Stimulated activated CD8-positive, alpha-beta memory T cell treated with anti-CD3 and anti-CD28 coated beads, Interleukin-2, amount 100 ng/mL, for 48 hours (primary cell): ENCODE data around the gene RNF114.
"Not testable (repeated sequence)": the region's sequence is repeated elsewhere in the genome, so short reads cannot be mapped to it uniquely, and the experiment has no call there.

Experiments
- DNase-seq, 2 donors: peaks; one replicate each; pipeline ENCODE4 v3.0.0-alpha.2; 2020; ENCODE audit warnings: low read depth in 2 of 2

Gene RNF114

GRCh38 chr20:49928411-49929141 is 7.6 kb upstream of the RNF114 start:
- peak; percentile 64 to 70 for DNase-seq

GRCh38 chr20:49929142-49929494 is 7.1 kb upstream of the RNF114 start:
- DNase-seq, result no peak

- no peak for DNase-seq
These were observed 448 bp upstream of the RNF114 start for GRCh38 chr20:49935746-49936152.

- DNase-seq, result no peak
These were observed 1.1 kb downstream of the RNF114 start for GRCh38 chr20:49937027-49937929.

- no peak for DNase-seq
These were observed 2.3 kb downstream of the RNF114 start for GRCh38 chr20:49938173-49939163.

DNA sequence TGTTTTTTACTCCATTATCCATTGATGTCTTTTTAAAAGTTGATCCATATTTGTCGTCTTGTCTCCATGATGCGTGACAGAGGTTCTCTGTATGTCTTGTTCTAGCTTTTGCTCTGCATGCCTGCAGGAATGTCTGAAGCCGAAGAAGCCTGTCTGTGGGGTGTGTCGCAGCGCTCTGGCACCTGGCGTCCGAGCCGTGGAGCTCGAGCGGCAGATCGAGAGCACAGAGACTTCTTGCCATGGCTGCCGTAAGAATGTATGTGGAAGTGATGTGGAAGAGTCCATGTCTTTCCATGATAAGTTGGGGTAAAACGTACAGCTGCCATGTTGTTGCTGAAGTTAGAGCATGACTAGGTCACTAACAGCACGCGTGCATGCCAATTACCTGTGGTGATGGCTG is 5.3 kb downstream of the RNF114 start:
- no peak for DNase-seq

GRCh38 chr20:49942303-49942702 is 6.1 kb downstream of the RNF114 start:
- DNase-seq, result no peak

DNA sequence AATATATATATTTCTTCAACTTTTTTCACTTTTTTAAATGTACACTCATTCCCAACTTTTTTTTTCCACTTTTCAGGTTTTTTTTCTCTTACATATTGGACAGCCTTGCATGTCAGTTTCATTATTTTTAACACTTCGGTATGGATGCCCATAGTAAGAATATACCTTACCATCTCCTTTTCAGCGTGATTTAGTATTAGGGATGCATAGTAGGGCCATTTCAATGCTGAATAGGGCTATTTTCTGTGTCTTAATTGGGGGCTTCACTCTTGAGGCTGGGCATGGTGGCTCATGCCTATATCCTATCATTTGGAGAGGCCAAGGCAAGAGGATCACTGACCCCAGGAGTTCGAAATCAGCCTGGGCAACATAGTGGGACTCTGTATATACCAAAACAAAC is 6.7 kb downstream of the RNF114 start:
- DNase-seq, result no peak

- DNase-seq, result no peak
These were observed 9.1 kb downstream of the RNF114 start for GRCh38 chr20:49945306-49945700.

DNA sequence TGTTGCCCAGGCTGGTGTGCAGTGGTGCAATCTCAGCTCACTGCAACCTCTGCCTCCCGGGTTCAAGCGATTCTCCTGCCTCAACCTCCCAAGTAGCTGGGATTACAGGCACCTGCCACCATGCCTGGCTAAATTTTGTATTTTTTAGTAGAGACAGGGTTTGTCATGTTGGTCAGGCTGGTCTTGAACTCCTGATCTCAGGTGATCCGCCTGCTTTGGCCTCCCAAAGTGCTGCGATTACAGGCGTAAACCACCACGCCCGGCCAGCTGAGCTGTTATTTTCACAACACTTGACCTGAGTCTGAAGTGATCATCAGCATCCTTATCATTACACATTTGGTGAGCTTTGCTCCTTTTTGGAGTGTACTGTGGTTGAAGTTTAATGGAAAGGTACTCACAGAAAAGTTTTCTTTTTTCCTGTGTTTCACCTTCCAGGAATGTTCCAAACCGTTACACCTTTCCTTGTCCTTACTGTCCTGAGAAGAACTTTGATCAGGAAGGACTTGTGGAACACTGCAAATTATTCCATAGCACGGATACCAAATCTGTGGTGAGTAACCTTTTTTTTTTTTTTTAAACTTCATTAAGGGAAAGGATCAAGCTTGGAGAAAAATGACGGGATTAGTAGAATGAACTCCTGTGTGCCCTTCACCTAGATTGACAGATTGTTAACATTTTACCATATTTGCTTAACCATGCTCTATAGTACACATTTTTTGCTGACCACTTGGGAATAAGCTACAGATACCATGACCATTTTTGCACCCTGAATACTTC is 9.7 kb downstream of the RNF114 start:
- DNase-seq, result no peak

DNA sequence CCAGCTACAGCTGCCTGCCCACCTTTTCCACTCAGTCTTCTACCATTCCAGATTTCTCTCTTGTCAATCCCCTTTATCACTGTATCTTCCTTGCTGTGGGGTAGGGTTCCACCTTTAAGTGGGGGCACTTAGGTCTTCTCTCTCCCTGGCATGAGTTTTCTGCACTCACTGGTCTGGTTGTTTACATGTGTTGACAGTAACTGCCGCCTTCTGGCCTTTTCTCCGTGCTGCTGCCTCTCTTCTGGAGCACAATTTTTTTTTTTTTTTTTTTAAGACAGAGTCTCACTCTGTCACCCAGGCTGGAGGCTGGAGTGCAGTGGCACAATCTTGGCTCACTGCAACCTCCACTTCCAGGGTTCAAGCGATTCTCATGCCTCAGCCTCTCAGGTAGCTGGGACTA is 12.0 kb downstream of the RNF114 start:
- DNase-seq, result no peak

DNA sequence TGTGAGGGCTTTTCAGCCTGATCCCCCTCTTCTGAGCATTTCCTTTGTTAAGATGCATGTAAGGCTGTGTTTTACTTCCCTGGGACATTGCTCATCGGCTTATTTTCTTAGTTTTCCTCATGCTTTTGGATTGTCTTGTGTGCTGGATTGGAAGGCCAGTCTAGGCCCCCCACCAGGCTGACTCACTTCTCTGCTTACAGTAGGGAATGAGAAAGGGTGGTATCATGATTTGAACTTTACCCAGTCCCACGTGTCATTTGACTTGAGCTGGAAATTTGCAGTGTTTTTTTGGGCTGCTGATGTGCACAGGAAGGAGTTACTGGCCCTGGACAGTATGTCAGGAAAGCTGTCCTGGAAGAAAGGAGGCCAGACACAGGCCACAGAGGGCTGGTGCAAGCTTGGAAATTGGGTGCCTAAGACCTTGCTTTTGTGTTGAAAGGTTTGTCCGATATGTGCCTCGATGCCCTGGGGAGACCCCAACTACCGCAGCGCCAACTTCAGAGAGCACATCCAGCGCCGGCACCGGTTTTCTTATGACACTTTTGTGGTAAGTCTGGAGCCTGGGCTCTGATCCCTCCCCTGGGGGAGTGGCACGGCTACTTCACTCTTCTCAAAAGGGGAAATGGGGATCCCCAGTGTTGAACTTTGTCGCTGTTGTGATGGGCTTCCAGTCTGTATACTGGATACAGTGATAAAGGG is 12.8 kb downstream of the RNF114 start:
- DNase-seq, result no peak

DNA sequence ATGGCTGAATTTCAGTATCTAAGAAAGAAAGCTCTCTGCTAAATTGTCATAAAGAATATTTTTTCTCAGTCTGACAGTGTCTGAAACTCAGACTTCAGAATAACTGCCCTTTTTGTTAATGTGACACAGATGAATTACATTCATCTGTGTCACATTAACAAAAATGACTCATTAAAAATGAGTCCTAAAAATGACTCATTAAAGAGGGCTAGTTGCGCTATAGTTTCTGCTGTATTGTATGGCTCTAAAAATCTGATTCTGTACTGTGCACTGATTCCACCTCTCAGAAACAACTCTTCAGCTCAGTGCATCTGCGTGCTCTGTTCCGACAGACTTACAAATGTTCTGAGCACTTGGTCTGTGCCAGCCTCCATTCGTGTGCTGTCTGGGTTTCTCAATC is 15.0 kb downstream of the RNF114 start:
- no peak for DNase-seq

DNA sequence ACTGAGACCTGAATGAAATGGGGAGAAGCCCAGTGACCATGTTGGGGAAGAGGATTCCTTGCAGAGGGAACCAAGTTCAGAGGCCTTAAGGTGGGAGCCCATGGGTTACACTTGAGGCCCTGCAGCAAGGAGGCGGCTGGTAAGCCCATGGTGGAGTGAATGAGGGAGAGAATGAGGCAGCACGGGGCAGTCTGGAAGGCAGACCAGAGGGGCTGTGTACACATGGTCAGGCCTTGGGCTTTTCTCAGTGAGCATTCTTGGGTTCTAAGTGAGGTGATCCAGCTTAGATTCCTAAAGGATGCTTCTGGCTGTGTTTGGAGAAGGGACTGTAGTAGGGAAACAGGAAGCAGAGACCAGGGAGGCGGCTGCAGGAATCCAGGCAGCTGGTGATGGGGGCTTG is 19.0 kb downstream of the RNF114 start:
- no peak for DNase-seq

- not testable (repeated sequence) for DNase-seq
These were observed 19.7 kb downstream of the RNF114 start for GRCh38 chr20:49955830-49956396.

- no peak for DNase-seq
These were observed 20.5 kb downstream of the RNF114 start for GRCh38 chr20:49956689-49957088.

- not testable (repeated sequence) for DNase-seq
These were observed 21.1 kb downstream of the RNF114 start for GRCh38 chr20:49957089-49957938.

GRCh38 chr20:49961413-49961812 is 25.2 kb downstream of the RNF114 start:
- no peak for DNase-seq
